ENCODE results near the gene STX4.

Gene STX4

DNA sequence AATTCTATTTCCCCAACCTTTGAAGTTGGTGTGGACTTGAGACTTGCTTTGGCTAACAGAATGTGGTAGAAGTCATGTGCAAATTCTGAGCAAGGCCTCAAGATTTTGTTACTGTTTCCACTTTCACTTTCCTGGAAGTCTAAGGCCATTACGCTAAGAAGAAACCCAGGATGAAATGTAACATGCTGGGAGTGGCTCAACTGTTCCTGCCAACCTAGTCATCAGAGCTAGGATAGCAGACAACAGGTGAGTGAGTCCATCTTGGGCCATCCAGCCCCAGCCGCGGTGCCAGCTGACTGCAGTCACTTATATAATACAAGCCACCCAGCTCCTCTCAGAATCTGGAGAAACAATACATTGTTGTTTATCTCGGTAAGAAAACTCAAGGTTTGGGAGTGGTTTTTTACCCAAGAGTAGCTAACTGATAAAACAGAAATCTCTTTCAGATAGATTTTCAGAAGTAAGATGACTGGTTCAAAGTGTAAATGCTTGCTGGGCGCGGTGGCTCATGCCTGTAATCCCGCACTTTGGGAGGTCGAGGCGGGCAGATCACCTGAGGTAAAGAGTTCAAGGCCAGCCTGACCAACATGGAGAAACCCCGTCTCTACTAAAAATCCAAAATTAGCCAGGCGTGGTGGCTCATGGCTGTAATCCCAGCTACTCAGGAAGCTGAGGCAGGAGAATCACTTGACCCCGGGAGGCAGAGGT, 10.7 kb upstream of the STX4 start:
- no peak for DNase-seq

DNA sequence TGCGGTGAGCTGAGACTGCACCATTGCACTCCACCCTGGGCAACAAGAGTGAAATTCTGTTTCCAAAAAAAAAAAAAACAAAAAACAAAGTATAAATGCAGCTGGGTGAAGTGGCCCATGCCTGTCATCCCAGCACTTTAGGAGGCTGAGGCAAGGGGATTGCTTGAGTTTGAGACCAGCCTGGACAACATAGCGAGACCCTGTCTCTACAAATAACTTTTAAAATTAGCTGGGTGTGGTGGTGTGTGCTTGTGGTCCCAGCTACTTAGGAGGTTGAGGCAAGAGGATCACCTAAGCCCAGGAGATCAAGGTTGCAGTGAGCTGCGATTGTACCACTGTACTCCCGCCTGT, 10.1 kb upstream of the STX4 start:
- no peak for DNase-seq

DNA sequence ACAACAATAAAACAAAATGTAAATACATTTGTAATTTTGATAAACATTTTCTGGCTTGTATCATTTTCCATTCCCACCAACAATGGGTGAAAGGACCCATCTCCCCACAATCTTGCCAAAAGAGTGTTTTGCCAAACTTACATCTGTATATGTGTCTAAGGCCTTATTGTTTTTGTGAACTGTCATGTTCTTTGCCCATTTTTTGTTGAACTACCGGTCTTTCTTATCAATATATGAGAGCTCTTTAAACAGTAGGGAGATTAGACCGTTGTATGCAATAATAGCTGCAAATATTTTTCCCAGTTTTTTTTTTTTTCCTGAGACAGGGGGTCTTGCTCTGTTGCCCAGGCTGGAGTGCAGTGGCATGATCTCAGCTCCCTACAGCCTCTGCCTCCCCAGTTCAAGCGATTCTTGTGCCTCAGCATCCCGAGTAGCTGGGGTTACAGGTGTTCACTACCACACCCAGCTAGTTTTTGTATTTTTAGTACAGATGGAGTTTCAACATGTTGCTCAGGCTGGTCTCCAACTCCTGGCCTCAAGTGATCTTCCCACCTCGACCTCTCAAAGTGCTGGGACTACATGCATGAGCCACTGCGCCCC, 9.6 kb upstream of the STX4 start:
- DNase-seq, result no peak

DNA sequence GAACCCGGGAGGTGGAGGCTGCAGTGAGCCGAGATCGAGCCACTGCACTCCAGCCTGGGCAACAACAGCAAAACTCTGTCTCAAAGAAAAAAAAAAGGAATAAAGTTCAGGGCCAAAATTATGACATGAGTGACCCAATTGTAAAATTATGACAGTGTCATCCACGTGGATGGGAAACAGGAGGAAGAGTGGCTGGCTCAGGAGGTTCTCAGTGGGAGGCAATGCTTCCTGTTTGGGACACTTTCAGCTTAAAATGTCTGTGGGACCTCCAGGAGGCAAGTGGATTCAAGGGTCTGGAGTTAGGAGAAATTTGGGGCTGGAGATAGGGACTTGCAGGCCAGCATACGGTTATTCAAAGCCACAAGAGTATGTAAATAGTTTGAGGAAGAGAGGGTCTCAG, 8.0 kb upstream of the STX4 start:
- DNase-seq, result no peak

DNA sequence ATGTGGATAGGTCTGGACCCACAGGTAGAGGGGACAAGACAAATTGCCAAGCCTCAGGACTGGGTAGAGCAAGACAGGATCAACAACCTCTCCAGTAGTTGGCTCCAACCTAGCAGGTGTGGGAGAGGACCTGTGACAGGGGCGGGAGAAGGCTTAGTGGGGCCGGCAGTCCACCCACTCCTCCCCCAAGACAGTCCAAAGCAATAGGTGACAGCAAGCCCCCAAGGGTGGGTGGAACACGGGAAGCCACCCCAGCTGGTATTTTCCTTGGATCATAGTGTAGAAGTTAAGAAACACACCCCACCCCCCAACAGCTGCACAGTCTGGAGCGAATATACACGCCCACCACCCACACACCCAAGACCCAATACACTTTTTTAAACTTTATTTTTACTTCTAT, 4.1 kb upstream of the STX4 start:
- DNase-seq, result no peak

DNA sequence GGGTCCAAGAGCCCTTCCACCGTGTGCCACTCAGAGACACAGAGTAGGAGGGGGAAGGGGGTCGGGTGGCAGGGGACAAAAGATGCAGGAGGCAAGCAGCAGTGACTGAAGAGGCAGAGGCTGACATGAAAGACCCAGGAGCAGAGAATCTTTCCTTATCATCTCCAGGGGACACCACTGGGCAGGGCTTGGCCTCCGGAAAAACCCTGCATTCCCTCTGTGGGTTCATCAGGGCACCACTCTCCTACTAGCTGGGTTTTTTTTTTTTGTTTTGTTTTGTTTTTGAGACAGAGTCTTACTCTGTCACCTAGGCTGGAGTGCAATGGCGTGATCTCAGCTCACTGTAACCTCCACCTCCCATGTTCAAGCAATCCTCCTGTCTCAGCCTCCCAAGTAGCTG, 2.1 kb upstream of the STX4 start:
- DNase-seq, result no peak

DNA sequence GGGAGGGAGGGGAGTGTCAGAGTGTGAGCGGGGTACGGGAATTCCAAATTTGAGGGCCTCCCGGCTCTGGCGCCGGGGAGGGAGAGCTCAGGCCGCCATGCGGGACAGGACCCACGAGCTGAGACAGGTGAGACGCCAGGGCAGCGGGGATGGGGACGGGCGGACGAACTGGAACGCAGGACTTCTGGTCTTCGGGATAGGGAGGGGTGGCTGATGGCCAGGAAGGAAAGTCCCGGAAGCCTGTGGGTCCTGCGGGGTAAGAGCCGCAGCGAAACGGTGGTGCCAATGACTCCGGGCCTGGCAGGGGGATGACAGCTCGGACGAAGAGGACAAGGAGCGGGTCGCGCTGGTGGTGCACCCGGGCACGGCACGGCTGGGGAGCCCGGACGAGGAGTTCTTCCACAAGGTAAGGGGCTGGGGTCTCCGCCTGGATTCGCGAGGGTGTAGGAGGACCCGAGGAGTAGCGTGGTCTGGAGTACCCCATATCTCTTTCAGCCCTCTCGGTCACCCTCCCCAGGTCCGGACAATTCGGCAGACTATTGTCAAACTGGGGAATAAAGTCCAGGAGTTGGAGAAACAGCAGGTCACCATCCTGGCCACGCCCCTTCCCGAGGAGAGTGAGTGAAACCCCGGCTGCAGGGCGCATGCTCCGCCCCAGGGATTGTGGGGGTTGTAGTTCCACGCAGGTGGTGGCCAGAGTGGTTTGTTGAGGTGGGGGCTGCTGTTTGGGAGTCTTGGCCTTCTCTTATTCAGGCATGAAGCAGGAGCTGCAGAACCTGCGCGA, 543 bp downstream of the STX4 start:
- DNase-seq, result peak; percentile 89 to 91

DNA sequence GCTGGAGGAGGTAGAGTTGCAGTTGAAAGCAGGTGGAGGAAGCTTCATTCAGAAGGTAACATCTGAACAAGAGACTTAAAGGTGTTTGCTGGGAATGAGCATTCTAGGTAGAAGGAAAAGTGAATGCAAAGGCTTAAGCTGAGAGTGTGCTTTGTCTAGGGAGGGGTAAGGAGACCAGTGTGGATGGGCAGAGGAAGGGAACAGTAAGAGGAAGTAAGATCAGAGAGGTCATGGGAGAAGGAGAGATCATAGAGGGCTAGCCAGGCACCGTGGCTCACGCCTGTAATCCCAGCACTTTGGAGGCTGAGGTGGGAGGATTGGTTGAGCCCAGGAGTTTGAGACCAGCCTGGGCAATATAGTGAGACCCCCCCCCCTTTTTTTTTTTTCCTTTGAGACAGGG, 3.3 kb downstream of the STX4 start:
- no peak for DNase-seq

DNA sequence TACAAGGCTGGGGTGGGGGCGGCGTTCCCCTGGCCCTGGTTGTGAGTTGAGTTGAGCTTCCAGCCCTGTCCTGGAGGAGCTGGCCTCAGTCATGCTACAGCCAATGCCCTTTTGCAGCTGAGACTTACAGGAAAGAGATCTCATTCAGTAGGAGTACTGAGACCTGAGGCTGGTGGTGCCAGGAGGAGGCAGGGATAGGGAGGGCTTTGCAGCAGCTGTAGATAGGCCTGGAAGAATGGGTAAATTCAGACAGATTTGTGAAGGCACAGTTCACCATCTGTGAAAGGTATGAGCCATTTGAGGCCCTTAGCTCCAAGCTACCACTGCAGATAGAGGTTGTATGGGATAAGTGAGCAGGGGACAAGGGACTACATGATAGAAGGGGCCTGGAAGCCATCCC, 5.6 kb downstream of the STX4 start:
- no peak for DNase-seq

DNA sequence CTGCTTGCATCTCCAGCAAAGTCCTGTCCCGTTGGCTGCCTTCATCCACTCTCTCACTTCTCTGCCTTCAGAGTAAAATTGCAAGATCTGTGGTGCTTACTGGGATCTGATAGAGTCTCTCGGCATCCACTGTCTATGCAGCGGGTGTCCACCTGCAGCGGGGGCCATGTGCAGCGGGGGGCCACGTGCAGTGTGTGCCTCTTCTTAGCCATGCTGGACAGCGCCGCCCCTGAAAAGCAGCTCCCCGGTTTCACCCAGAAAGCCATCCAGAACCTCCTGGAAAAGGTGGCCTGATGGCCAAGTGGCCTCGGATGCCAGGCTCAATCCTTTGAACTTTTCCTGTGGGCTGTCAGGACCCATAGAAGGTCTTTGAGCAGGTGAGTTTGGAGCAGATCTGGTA, 9.5 kb downstream of the STX4 start:
- no peak for DNase-seq

DNA sequence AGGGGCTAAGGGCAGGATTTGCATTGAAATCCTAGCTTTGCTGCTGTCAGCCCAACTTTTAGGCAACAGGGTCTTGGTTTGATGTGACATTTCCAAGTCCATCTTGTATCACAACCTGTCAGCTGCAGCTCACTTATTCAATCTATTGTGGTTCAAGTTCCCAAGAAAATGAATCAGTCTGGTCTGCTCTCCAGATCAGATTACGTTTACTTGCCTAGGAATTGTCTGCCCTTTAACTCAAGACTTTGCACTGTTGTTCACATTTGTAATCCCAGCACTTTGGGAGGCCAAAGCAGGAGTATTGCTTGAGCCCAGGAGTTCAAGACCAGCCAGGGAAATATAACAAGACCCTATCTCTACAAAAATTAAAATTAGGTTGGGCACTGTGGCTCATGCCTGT, 10.0 kb downstream of the STX4 start:
- DNase-seq, result no peak

DNA sequence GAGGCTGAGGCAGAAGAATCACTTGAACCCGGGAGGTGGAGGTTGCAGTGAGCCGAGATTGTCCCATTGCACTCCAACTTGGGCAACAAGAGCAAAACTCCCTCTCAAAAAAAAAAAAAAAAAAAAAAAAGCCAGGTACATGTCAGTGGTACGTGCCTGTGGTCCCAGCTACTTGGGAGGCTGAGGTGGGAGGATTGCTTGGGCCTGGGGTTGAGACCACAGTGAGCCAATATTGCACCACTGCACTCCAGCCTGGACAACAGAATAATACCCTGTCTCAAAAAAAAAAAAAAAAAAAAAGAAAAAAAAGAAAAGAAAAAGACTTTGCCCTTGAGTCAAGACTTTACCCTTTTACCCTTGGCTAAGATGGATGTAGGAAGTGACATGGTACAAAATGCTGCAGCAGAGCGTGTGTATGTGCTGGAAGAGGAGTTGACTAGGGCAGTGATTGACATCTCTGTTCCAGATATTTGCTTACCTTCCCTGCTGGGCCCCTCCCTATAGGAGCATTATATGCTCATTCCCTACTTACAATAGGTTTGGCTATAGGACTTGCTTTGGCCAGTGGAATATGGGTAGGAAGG, 10.6 kb downstream of the STX4 start:
- no peak for DNase-seq

DNA sequence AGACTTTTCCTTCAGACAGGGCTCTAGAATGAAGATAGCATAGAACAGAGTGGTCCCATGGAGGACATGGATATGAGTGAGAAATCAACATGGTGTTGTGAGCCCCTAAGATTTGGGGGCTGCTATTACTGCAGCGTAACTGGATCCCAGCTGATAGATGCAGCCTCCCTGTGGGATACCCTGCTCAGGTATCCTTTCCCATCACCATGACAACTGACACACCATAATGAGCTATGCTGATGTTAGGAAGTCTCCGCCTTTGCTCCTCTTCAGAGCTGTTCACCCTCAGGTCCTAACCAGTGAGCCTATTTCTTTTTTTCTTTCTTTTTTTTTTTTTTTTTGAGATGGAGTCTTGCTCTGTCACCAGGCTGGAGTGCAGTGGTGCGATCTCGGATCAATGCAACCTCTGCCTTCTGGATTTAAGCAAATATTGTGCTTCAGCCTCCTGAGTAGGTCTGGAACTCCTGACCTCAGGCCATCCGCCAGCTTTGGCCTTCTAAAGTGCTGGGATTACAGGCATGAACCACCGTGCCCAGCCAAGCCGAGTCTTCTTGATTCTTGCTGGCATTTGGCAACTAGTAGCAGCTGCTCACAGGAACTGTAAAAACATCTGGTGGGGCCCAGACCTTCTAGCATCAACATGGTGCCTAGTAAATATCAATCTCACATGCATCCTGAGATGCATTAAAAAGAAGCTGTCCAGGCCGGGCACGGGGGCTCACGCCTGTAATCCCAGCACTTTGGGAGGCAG, 17.1 kb downstream of the STX4 start:
- no peak for DNase-seq

DNA sequence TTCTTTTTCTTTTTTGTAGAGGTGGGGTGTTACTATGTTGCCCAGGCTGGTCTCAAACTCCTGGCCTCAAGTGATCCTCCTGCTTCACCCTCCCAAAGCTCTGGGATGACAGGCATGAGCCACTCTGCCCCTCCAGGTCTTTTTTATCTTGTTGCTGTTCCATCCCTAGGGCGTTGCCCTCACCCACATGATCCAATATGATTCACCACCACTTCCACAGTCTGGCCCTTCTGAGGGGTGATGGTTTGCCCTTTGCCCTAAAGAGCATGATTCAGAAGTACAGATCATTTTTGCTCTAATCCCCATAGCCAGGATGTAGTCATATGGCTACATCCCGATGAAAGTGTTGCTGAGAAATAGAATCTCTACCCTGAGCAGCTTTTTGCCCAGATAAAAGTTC, 18.8 kb downstream of the STX4 start:
- no peak for DNase-seq

DNA sequence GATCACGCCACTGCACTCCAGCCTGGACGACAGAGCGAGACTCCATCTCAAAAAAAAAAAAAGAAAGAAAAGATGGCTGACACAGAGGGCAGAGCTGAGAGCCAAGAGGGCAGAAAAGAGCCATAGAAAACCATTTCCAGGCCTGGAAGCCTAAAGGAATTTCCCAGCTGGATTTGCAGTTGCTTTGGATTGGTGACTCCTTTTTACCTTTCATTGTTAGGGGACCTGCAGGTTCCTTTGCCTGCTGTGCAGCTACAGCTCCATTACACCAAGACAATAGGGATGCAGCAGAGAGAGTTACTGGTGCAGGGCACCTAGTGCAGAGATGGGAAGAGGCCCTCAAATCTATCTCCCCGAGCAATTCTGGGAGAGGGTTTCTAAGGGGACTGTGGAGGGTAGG, 22.3 kb downstream of the STX4 start:
- no peak for DNase-seq

DNA sequence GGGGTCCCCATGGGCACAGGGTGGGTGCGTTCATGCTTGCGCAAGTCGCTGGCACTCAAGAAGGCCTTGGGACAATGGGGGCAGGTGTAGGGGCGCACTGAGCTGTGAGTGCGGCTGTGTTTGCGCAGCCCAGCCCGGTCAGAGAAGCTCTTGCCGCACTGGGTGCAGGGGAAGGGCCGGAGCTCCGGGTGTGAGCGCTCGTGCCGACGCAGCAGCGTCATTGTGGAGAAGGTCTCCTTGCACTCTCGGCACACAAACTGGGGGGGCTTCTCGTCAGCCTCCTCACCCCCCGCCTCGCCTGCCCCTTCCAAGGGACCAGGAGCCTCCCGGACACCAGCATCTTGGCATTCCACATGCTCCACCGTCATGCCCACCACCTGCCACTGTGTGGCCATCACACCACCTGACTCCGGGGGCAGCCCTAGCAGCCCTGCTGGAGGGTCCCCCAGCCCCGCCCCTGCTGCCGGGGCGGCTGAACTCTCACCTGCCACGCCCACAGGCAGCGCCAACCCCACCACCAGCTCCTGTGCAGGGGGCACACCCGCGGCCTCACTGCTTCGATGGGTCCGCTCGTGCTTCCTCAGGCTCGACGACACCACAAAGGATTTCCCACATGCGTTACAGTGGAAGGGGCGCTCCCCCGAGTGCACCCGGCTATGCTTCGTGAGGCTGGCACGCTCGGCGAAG, 27.9 kb downstream of the STX4 start:
- no peak for DNase-seq

DNA sequence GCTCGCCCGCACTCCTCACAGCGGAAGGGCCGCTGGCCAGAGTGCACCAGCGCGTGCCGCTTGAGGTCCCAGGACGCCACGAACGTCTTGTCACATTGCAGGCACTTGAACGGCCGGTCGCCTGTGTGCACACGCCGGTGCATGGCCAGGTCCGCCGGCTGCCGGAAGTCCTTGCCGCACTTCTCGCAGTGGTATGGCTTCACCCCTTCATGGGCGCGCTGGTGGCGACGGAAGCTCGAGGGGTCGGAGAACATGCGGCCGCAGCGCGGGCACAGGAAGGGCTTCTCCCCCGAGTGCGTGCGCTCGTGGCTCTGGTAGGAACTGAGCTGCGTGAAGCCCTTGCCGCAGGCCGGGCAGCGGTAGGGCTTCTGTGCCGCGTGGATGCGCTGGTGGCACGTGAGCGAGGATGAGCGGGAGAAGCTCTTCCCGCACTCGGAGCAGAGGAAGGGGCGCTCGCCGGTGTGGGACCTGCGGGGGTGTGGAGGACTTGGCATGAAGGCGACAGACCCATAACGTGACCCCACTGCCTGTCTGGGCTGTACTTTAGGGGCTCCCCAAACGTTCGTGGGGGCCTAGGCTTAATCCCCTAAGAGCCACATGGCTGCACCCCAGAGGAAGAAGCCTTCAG, 28.6 kb downstream of the STX4 start:
- no peak for DNase-seq

DNA sequence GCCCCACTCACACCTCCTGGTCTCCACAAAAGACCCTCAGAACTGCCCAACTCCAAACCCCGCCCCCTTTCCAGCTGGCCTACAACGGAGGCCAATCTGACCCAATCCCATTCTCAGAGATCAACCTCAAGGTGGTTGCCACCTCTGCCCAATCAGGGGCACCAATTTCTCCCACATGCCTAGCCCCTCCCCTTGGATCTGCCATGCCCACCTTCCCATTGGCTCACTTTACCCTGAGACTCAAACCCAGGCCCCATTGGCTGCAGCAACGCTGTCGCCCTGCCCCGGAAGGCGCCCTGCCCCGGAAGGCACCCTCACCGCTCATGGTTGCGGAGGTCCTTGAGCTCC, 30.1 kb downstream of the STX4 start:
- no peak for DNase-seq

DNA sequence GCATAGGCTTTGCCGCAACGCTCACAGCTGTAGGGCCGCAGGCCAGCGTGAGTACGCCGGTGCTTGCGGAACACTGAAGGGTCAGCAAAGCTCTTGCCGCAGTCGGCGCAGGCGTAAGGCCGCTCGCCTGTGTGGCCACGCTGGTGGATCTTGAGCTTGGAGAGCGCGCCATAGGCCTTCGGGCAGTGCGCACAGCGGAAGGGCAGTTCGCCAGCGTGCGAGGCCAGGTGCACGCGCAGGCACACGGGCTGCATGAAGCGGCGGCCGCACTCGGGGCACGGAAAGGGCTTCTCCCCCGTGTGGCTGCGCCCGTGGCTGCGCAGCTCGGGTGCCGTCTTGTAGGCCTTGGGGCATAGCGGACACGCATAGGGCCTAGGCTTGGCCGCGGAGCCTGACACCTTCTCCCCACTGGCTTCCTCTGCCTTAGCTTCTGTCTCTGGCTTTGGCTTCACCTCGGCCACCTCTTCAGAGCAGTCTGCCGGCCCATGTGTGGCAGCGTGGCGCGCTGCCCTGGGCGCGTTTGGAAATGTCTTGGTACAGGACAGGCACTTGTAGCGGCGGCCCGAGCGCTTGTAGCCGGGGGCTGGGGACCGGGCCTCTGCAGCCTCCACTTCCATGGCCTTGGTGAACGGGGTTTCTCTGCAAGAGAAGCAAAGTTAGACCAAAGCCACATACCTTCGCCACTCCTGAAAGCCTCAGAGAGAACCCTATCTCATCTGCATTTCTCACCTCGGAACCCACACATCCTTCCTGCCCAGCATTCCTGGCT, 30.7 kb downstream of the STX4 start:
- no peak for DNase-seq

DNA sequence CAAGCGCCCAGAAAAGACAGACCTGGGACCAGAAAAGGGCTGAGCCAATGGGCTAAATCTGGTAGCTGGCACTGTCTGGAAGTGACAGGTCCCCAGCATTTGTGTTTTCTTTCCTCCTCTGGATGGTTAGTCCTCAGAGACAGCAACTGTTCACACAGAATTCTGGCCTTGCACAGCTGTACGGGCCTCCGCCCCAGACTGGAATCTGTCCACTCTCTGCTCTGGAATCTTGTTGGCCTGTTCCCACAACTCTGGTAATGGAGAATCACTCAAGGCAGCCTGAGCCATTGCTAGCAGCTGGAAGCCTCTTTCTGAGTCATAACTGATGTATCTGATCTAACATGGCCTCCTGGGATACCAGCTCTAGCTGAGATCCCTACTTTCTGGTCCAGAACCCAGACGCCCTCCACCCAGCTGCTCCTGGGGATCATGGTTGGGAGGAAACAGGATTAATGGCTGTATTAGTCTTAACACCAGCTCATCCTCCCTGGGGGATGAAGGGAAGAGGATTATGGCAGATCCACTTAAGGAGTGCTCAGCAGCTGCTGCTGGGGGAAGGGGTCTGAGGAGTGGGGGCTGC, 31.6 kb downstream of the STX4 start:
- DNase-seq, result no peak

DNA sequence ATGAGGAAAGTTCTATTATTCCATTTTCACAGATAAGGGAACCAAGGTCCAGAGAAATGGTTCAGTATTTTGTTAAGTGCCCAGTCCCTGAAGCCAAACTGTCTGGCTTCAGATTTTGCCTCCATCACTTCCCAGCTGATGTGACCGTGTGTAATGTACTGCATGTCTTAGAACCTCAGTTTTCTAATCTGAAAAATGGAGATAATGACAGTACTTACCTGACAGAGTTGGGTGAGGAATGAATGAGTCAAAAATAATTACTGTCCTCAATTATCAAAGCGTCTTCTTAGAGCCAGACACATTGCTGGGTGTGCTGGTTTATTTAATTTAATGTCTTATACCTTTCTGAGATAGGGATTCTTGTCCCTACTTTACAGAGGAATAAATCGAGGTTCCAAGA, 34.0 kb downstream of the STX4 start:
- no peak for DNase-seq

Data from stimulated activated CD4-positive, alpha-beta T cell treated with anti-CD3 and anti-CD28 coated beads, Interleukin-2, amount 100 ng/mL, for 24 hours (primary cell).